HG03378 (cell line): ENCODE data around the gene MRPL37.
"Not testable (repeated sequence)": the region's sequence is repeated elsewhere in the genome, so short reads cannot be mapped to it uniquely, and the experiment has no call there.

ENCODE experiments used
- ATAC-seq: cut with Tn5 transposase; IDR thresholded peaks from one replicate; pipeline ENCODE4 v1.9.1; 2021; ENCODE audit warnings: mild to moderate bottlenecking, moderate library complexity; ENCODE audit not compliant: unreplicated experiment

Gene MRPL37

DNA sequence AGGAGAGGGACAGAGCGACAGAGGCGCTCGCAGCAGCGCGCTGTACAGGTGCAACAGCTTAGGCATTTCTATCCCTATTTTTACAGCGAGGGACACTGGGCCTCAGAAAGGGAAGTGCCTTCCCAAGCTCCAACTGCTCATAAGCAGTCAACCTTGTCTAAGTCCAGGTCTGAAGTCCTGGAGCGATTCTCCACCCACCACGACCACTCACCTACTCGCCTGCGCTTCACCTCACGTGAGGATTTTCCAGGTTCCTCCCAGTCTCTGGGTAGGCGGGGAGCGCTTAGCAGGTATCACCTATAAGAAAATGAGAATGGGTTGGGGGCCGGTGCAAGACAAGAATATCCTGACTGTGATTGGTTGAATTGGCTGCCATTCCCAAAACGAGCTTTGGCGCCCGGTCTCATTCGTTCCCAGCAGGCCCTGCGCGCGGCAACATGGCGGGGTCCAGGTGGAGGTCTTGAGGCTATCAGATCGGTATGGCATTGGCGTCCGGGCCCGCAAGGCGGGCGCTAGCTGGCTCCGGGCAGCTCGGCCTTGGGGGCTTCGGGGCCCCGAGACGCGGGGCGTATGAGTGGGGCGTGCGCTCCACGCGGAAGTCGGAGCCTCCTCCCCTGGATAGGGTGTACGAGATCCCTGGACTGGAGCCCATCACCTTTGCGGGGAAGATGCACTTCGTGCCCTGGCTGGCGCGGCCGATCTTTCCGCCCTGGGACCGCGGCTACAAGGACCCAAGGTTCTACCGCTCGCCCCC lies at the start of gene MRPL37, which contains the start of gene CYB5RL:
MRPL37 (plus strand) TSS at position 403 of the 754 bp plus-strand sequence; CDS start at position 480, 77 bp downstream.
CYB5RL (minus strand) TSS at position 266 of the 754 bp plus-strand sequence. CDS start 4,414 bp downstream, outside the sequence.
- ATAC-seq: peak; percentile 96

DNA sequence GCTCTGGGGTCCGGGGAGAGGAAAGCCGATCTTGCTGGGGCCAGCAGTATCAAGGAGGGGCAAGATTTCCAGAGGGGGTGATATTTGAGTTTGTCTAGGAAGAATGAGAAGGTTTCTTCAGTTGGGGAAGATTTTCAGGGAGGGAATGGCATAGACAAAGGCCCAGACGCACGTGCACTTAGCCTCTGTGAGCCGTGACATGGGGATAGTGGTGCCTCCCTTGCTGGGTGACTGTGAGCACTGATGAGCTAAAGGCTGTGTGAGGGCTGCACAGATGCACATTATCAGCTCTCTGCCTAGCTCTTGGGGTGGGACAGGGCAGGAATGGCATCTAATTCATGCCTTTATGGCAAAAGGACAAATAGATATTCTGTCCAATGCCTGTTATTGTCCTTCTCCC lies 49.0 kb upstream of the MRPL37 start:
- ATAC-seq: no peak

DNA sequence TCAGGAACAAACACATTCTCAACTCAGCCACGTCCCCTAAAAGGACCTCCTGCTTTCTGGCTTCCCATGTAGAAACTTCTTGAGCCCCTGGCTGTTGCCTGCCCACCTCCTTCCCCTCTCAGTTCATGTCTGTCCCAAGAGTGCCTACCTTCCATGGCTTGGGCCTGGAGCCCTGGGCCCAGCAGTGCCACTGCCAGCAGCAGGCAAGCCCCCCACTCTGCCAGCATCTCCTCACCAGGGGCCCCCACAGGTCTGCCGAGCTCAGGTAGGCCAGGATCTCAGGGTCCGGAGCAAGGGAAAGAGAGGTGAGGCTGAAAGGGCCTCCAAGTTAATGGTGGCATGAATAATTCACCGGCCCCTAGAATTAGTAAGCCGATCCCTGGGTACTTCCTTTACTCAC lies 47.3 kb upstream of the MRPL37 start, which contains the start of gene CDCP2:
CDCP2 (minus strand) TSS at position 305 of the 400 bp plus-strand sequence; CDS start at position 227, 78 bp downstream.
- no peak for ATAC-seq

- no peak for ATAC-seq
Observed at GRCh38 chr1:54153535-54154439, 46.2 kb upstream of the MRPL37 start.

DNA sequence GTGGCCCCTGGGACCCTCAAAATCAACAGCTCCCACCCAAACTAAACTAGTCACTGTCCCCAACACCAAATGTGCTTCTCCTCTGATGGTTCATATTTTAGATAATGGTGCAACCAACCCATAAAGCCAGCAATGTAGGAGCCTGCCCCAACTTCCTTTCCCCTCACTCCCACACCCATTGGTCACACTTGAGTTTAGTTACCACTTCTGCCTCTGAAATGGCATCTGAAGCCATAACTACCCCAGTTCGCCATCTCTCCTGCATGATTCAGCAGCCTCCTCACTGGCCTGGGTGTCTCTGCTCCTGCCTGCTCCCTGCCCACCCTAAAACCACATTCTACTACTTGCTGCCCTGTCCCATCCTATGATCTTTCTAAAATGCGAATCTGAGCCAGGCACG lies 43.8 kb upstream of the MRPL37 start:
- ATAC-seq: no peak

- ATAC-seq: no peak
Observed at GRCh38 chr1:54156986-54157385, 43.0 kb upstream of the MRPL37 start.

DNA sequence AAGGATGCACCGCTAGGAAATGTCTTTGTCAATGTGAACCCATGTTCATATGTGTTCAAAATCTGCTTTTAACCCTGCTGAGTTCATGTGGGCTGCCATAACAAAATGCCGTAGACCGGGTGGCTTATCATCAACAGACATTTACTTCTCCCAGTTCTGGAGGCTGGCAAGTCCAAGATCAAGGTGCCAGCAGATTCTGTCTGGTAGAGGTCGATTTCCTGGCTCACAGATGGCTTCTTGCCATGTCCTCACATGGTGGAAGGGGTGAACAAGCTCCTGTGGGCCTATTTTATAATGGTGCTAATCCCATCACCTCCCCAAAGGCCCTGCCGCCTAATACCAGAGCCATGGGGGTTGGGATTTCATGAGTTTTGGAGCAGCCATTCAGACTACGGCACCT lies 42.6 kb upstream of the MRPL37 start:
- ATAC-seq: no peak

GRCh38 chr1:54158071-54158470 lies 41.9 kb upstream of the MRPL37 start:
- no peak for ATAC-seq

DNA sequence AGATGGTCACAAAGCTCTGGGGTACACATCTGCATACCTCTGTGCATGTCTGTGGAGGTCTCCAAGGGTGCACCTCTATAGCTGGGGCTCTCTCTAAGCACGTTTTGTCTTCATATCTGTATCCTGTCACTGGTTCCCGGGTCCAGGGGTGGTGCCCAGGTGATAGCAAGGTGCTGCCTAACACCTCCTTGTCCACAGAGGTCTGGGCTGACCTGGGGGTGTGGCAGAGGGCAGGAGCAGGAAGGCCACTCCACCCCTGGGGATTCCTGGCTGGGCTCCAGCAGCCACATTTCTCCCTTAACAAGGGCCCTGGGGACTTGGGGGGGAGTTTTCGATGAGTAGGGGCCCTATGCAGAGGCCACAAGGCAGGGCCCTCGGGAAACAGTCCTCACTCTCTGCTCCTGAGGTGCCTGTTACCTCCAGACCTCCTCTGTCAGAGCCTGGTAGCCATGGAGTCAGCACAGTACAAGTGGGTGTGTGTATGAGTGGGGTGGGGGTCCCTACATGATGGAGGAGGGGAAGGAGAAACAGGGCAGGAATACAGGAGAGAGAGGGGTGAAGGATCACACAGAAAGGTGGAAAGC lies 40.1 kb upstream of the MRPL37 start:
- no peak for ATAC-seq

DNA sequence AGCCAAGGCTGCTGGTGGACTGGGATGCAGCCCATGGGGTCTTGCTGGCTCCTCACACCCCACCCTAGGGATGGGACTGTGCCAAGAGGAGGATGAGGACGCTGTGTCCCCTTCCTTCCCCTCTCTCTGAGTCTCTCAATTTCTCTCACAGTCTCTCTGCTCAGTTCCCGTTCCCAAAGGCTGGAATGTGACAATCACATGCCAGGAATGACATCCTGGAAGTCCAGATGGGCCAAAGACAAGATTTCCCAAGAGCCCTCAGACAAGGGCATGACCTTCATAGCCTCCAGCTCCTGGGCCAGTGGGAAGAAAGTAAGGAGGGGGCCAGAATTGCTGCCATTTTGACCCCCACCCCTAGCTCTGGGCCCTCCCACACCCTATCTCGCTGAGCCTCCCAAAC lies 39.6 kb upstream of the MRPL37 start:
- ATAC-seq: no peak

GRCh38 chr1:54161495-54162168 lies 38.3 kb upstream of the MRPL37 start:
- ATAC-seq: no peak

GRCh38 chr1:54163051-54163450 lies 36.9 kb upstream of the MRPL37 start:
- no peak for ATAC-seq

DNA sequence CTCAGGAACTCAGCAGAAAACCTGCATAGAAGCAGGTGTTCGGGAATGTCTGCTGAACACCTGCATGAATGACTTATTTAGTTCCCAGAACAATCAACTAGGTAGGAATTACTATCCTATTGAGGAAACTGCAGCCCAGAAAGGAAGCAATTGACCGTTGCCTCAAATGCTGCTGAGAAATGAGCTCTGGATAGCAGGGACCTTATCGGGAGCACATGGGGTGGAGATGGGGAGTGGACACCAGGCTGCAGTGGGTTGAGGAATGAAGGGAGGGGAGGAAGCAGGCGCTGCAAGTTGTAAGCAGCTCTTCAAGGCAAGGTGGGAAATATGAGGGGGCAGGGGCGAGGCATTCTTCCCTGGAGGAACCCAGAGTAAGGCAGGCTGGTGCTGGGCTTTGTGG lies 36.4 kb upstream of the MRPL37 start:
- no peak for ATAC-seq

- ATAC-seq: no peak
Observed at GRCh38 chr1:54165146-54165545, 34.8 kb upstream of the MRPL37 start.

DNA sequence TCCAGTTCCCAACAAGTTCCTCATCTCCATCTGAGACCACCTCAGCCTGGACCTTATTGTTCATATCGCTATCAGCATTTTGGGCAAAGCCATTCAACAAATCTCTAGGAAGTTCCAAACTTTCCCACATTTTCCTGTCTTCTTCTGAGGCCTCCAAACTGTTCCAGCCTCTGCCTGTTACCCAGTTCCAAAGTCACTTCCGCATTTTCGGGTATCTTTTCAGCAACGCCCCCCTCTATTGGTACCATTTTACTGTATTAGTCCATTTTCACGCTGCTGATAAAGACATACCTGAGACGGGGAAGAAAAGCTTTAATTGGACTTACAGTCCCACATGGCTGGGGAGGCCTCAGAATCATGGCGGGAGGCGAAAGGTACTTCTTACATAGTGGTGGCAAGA lies 33.6 kb upstream of the MRPL37 start:
- ATAC-seq: not testable (repeated sequence)

GRCh38 chr1:54167422-54168139 lies 32.4 kb upstream of the MRPL37 start:
- no peak for ATAC-seq

GRCh38 chr1:54168206-54168965 lies 31.6 kb upstream of the MRPL37 start:
- ATAC-seq: no peak

DNA sequence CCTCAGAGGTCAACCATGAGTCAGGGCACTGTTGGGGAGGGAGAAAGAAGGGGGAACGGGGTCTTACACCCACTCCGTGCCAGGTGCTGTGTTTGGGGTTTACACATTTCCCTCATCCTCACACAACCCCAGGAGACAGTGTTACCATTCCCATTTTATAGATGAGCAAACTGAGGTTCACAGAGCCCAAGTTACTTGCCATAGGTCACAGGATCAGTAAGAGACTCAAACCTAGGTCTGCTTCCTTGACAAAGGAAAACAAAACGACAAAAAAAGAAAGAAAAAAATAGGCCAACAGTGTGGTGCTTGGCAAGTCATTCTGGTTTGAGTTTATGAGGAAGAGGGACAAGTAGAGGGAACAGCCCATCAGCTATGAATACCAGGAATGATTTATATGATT lies 30.9 kb upstream of the MRPL37 start:
- ATAC-seq: no peak

GRCh38 chr1:54171016-54171415 lies 29.0 kb upstream of the MRPL37 start:
- no peak for ATAC-seq
